DMS 273 (cell line): Measurements from ENCODE around the gene ZNF43.
"Not testable (repeated sequence)": the region's sequence is repeated elsewhere in the genome, so short reads cannot be mapped to it uniquely, and the experiment has no call there.

ENCODE experiments used
- DNase-seq: peaks from one replicate; lab custom pipeline; 2025; ENCODE audit not compliant: unreplicated experiment; lab: John Stamatoyannopoulos, UW

ZNF43 gene

GRCh38 chr19:21835810-21836444 lies at the start of gene ZNF43:
Gene ZNF43 (minus strand): TSS chr19:21836182. CDS start chr19:21836038, 144 bp downstream.
- peak; percentile 99 for DNase-seq

- DNase-seq, result not testable (repeated sequence)
Observed at GRCh38 chr19:21885516-21885915, 49.5 kb upstream of the ZNF43 start.

- DNase-seq, result not testable (repeated sequence)
Observed at GRCh38 chr19:21884786-21885185, 48.8 kb upstream of the ZNF43 start.

GRCh38 chr19:21883516-21883915 lies 47.5 kb upstream of the ZNF43 start:
- no peak for DNase-seq

- DNase-seq, result peak; percentile 4
Observed at GRCh38 chr19:21880761-21881160, 44.8 kb upstream of the ZNF43 start.

- DNase-seq, result no peak
Observed at GRCh38 chr19:21878646-21879045, 42.7 kb upstream of the ZNF43 start.

- DNase-seq, result no peak
Observed at GRCh38 chr19:21877976-21878375, 42.0 kb upstream of the ZNF43 start.

GRCh38 chr19:21876608-21877007 lies 40.6 kb upstream of the ZNF43 start:
- not testable (repeated sequence) for DNase-seq

- no peak for DNase-seq
Observed at GRCh38 chr19:21856773-21857514, 21.0 kb upstream of the ZNF43 start.

GRCh38 chr19:21851596-21852345 lies 15.8 kb upstream of the ZNF43 start:
- peak; percentile 98 for DNase-seq

GRCh38 chr19:21850656-21851255 lies 14.8 kb upstream of the ZNF43 start:
- DNase-seq, result no peak

- DNase-seq, result no peak
Observed at GRCh38 chr19:21848706-21849105, 12.7 kb upstream of the ZNF43 start.

GRCh38 chr19:21843081-21843480 lies 7.1 kb upstream of the ZNF43 start:
- no peak for DNase-seq

- DNase-seq, result no peak
Observed at GRCh38 chr19:21841488-21842097, 5.6 kb upstream of the ZNF43 start.

- DNase-seq, result no peak
Observed at GRCh38 chr19:21841081-21841480, 5.1 kb upstream of the ZNF43 start.

- DNase-seq, result no peak
Observed at GRCh38 chr19:21839976-21840375, 4.0 kb upstream of the ZNF43 start.

- DNase-seq, result no peak
Observed at GRCh38 chr19:21838646-21839045, 2.7 kb upstream of the ZNF43 start.

GRCh38 chr19:21835429-21835809 lies 563 bp downstream of the ZNF43 start:
- no peak for DNase-seq

GRCh38 chr19:21833733-21834132 lies 2.2 kb downstream of the ZNF43 start:
- DNase-seq, result no peak

- no peak for DNase-seq
Observed at GRCh38 chr19:21824679-21825078, 11.3 kb downstream of the ZNF43 start.

- DNase-seq, result no peak
Observed at GRCh38 chr19:21823224-21823623, 12.8 kb downstream of the ZNF43 start.
